ENCODE results near the gene MIOS. TPM values are rescaled to one million over a fixed set of nuclear protein-coding genes. Genes with fewer than 3 reads are reported as not detected.

The MIOS gene
- total and polyA plus RNA-seq, 9 of the 15 experiments (the other 6 are each of a cell fraction or from before 2014, with no cell fraction given), result 7.8 to 47.8 (median 30.6) TPM

DNA sequence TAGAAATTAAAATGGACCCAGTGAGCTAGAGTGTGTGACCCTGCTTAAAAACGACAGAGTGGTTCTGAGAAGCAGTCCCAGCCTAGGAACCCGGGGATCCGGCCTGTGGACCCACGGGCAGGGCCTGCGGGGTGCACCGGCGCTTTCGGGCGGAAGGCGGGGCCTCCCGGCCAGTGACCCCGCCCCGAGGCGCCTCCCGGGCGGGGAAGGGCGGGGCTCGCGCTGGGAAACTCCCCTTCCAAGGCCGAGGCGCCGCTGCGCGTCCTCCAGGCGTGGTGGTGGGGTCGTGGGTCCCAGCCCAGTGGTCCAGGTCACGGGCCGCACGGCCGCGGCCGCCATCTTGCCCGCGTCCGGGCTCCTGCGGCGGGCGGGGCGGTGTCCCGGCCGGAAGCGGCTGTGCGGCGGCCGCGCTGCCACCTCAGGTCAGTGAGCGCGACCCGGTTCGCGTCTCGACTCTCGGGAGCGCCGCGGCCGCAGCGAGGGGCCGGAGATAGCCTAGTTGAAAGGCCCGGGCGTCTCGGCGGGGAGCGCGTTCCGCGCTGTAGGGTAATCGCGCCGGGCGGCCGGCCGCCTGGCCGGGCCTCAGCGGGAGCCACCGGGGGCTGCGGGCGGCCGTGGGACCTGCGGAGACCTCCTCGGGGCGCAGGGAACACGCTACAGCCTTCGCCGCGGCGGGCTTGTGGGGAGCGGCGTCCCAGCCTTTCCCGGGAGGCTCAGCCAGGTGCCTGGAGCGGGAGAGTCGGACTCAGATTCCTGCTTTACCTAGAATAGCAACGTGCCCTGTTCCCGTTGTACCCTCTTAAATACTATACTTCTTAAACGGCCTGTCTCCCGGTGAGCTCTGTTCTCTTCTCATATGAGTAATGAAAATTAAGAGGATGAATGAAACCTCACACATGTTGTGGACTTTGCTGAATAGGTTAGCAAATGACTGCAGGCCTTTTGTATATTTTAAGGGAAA lies at the start of gene MIOS (continued):
- TF ChIP-seq ZNF143 (CRISPR knock-in tag; IDR thresholded peaks at IDR 0.05), result no peak
- TF ChIP-seq, protein P1, sequence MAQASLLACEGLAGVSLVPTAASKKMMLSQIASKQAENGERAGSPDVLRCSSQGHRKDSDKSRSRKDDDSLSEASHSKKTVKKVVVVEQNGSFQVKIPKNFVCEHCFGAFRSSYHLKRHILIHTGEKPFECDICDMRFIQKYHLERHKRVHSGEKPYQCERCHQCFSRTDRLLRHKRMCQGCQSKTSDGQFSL (CRISPR knock-in tag; IDR thresholded peaks at IDR 0.05), result no peak
- TF ChIP-seq, protein P1 (tag; IDR thresholded peaks at IDR 0.05), result no peak
- no peak for TF ChIP-seq JUN (IDR thresholded peaks at IDR 0.05; ENCODE audit: borderline replicate concordance, low read depth, low read length)
- no peak for TF ChIP-seq JUN (CRISPR knock-in tag; IDR thresholded peaks at IDR 0.05; ENCODE audit: borderline replicate concordance)
- TF ChIP-seq POLR2H (tag; IDR thresholded peaks at IDR 0.05; ENCODE audit: low read depth), result peak; percentile 33; the same call in 1 of the 2 replicates
- no peak for TF ChIP-seq RBM22 (IDR thresholded peaks at IDR 0.05; ENCODE audit: low read depth, low read length, poor library complexity, severe bottlenecking)
- TF ChIP-seq COPS2 (conservative IDR thresholded peaks at IDR 0.05), result no peak
- TF ChIP-seq, protein P2, sequence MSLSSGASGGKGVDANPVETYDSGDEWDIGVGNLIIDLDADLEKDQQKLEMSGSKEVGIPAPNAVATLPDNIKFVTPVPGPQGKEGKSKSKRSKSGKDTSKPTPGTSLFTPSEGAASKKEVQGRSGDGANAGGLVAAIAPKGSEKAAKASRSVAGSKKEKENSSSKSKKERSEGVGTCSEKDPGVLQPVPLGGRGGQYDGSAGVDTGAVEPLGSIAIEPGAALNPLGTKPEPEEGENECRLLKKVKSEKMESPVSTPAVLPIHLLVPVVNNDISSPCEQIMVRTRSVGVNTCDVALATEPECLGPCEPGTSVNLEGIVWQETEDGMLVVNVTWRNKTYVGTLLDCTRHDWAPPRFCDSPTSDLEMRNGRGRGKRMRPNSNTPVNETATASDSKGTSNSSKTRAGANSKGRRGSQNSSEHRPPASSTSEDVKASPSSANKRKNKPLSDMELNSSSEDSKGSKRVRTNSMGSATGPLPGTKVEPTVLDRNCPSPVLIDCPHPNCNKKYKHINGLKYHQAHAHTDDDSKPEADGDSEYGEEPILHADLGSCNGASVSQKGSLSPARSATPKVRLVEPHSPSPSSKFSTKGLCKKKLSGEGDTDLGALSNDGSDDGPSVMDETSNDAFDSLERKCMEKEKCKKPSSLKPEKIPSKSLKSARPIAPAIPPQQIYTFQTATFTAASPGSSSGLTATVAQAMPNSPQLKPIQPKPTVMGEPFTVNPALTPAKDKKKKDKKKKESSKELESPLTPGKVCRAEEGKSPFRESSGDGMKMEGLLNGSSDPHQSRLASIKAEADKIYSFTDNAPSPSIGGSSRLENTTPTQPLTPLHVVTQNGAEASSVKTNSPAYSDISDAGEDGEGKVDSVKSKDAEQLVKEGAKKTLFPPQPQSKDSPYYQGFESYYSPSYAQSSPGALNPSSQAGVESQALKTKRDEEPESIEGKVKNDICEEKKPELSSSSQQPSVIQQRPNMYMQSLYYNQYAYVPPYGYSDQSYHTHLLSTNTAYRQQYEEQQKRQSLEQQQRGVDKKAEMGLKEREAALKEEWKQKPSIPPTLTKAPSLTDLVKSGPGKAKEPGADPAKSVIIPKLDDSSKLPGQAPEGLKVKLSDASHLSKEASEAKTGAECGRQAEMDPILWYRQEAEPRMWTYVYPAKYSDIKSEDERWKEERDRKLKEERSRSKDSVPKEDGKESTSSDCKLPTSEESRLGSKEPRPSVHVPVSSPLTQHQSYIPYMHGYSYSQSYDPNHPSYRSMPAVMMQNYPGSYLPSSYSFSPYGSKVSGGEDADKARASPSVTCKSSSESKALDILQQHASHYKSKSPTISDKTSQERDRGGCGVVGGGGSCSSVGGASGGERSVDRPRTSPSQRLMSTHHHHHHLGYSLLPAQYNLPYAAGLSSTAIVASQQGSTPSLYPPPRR (CRISPR knock-in tag; IDR thresholded peaks at IDR 0.05; ENCODE audit: borderline replicate concordance), result no peak
- TF ChIP-seq BRCA1 (IDR thresholded peaks at IDR 0.05), result no peak
- no peak for TF ChIP-seq BRCA1 (CRISPR knock-in tag; IDR thresholded peaks at IDR 0.05)
- TF ChIP-seq SRSF3 (IDR thresholded peaks at IDR 0.05; ENCODE audit: insufficient read depth, low read length), result no peak
- 0 out of 2 replicates have a peak, but pooled peaks have one; percentile 8 for TF ChIP-seq ZKSCAN1 (IDR thresholded peaks at IDR 0.05; ENCODE audit: low read depth, low read length)
- TF ChIP-seq ELF4 (CRISPR knock-in tag; IDR thresholded peaks at IDR 0.05), result no peak
- no peak for TF ChIP-seq ZNF551 (CRISPR knock-in tag; IDR thresholded peaks at IDR 0.05)
- TF ChIP-seq, protein P3, sequence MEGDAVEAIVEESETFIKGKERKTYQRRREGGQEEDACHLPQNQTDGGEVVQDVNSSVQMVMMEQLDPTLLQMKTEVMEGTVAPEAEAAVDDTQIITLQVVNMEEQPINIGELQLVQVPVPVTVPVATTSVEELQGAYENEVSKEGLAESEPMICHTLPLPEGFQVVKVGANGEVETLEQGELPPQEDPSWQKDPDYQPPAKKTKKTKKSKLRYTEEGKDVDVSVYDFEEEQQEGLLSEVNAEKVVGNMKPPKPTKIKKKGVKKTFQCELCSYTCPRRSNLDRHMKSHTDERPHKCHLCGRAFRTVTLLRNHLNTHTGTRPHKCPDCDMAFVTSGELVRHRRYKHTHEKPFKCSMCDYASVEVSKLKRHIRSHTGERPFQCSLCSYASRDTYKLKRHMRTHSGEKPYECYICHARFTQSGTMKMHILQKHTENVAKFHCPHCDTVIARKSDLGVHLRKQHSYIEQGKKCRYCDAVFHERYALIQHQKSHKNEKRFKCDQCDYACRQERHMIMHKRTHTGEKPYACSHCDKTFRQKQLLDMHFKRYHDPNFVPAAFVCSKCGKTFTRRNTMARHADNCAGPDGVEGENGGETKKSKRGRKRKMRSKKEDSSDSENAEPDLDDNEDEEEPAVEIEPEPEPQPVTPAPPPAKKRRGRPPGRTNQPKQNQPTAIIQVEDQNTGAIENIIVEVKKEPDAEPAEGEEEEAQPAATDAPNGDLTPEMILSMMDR (IDR thresholded peaks at IDR 0.05 in 2 of 3, conservative IDR thresholded peaks at IDR 0.05 in 1 of 3; ENCODE audit: insufficient read depth in 2 of 3, low read depth in 1 of 3, low read length in 3 of 3), result no peak
- TF ChIP-seq, protein P4, sequence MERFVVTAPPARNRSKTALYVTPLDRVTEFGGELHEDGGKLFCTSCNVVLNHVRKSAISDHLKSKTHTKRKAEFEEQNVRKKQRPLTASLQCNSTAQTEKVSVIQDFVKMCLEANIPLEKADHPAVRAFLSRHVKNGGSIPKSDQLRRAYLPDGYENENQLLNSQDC (CRISPR knock-in tag; IDR thresholded peaks at IDR 0.05), result no peak

Measured in K562 (cell line).